HepG2 (cell line): ENCODE data around the gene CSTB. TPM values are rescaled to one million over a fixed set of nuclear protein-coding genes. Genes with fewer than 3 reads are reported as not detected.

Experiments used
- BORCS8-MEF2B ChIP-seq: sonication (generic); formaldehyde crosslinking; IDR thresholded peaks from 2 replicates; pipeline ENCODE4 v1.8.0; 2022; ENCODE audit warnings: mild to moderate bottlenecking, missing genetic modification reagents
- DRAP1 ChIP-seq: IDR thresholded peaks from 2 replicates; pipeline ENCODE4 v1.6.1; 2016; ENCODE audit warnings: missing genetic modification reagents, missing compliant biosample characterization
- EP300 ChIP-seq, 3 experiments: sonication (generic) in 1 of 3; formaldehyde crosslinking in 1 of 3; IDR thresholded peaks; 2 replicates each; pipeline versions ENCODE4 v1.5.1 to v1.6.1; 2011 to 2020; ENCODE audit warnings: low read depth in 2 of 3, low read length in 2 of 3, borderline replicate concordance in 1 of 3, improper control_type of control experiment in 1 of 3, mild to moderate bottlenecking in 1 of 3, missing genetic modification reagents in 1 of 3, moderate library complexity in 1 of 3
- HMGA1 ChIP-seq: sonication (generic); formaldehyde crosslinking; conservative IDR thresholded peaks from 2 replicates; pipeline ENCODE4 v1.4.0; 2020; ENCODE audit warnings: missing genetic modification reagents
- KAT8 ChIP-seq: IDR thresholded peaks from 2 replicates; pipeline ENCODE4 v1.6.1; 2016; ENCODE audit warnings: missing genetic modification reagents, missing compliant biosample characterization
- MIXL1 ChIP-seq: IDR thresholded peaks from 2 replicates; pipeline ENCODE4 v1.6.1; 2016
- NAIF1 ChIP-seq: sonication (generic); formaldehyde crosslinking; IDR thresholded peaks from 2 replicates; pipeline ENCODE4 v1.5.0; 2020; ENCODE audit warnings: mild to moderate bottlenecking, missing genetic modification reagents, borderline replicate concordance
- PHF5A ChIP-seq: IDR thresholded peaks from one replicate; pipeline ENCODE4 v1.6.1; 2018; ENCODE audit warnings: low read depth, missing genetic modification reagents; ENCODE audit not compliant: unreplicated experiment
- RFX1 ChIP-seq: fragments of 450-650 bp; IDR thresholded peaks from 2 replicates; pipeline ENCODE4 v1.6.1; 2017
- SKI ChIP-seq: fragments of 450-650 bp; IDR thresholded peaks from one replicate; pipeline ENCODE4 v1.6.1; 2018; ENCODE audit warnings: mild to moderate bottlenecking; ENCODE audit not compliant: partially characterized antibody
- SNAI1 ChIP-seq: sonication (generic); formaldehyde crosslinking; IDR thresholded peaks from 2 replicates; pipeline ENCODE4 v1.5.0; 2020; ENCODE audit warnings: mild to moderate bottlenecking, missing genetic modification reagents, borderline replicate concordance
- TARDBP ChIP-seq: sonication (generic); formaldehyde crosslinking; IDR thresholded peaks from 2 replicates; pipeline ENCODE4 v1.8.0; 2022; ENCODE audit warnings: mild to moderate bottlenecking, missing genetic modification reagents
- TIGD3 ChIP-seq: sonication (generic); formaldehyde crosslinking; IDR thresholded peaks from 2 replicates; pipeline ENCODE4 v1.5.1; 2020; ENCODE audit warnings: mild to moderate bottlenecking, missing genetic modification reagents, borderline replicate concordance
- YY1 ChIP-seq: IDR thresholded peaks from 2 replicates; pipeline ENCODE4 v1.6.1; 2011; ENCODE audit warnings: low read length, low read depth, moderate library complexity, mild to moderate bottlenecking; ENCODE audit not compliant: insufficient read depth, insufficient replicate concordance
- ZBED4 ChIP-seq: sonication (generic); formaldehyde crosslinking; IDR thresholded peaks from 2 replicates; pipeline ENCODE4 v1.4.0; 2020; ENCODE audit warnings: missing genetic modification reagents, borderline replicate concordance
- ZBTB10 ChIP-seq: sonication (generic); formaldehyde crosslinking; IDR thresholded peaks from 2 replicates; pipeline ENCODE4 v1.4.0; 2020; ENCODE audit warnings: missing genetic modification reagents, borderline replicate concordance
- ZBTB7B ChIP-seq: sonication (generic); formaldehyde crosslinking; IDR thresholded peaks from 2 replicates; pipeline ENCODE4 v1.4.0; 2020; ENCODE audit warnings: missing genetic modification reagents
- ZNF160 ChIP-seq: sonication (generic); formaldehyde crosslinking; IDR thresholded peaks from 2 replicates; pipeline ENCODE4 v1.8.0; 2022; ENCODE audit warnings: mild to moderate bottlenecking, inconsistent platforms, missing genetic modification reagents
- ZNF224 ChIP-seq: sonication (generic); formaldehyde crosslinking; IDR thresholded peaks from 2 replicates; pipeline ENCODE4 v1.5.0; 2020; ENCODE audit warnings: mild to moderate bottlenecking, missing genetic modification reagents
- ZNF30 ChIP-seq: sonication (generic); formaldehyde crosslinking; IDR thresholded peaks from 2 replicates; pipeline ENCODE4 v1.5.0; 2020; ENCODE audit warnings: mild to moderate bottlenecking, missing genetic modification reagents
- ZNF619 ChIP-seq: sonication (generic); formaldehyde crosslinking; IDR thresholded peaks from 2 replicates; pipeline ENCODE4 v1.4.0; 2020; ENCODE audit warnings: mild to moderate bottlenecking, missing genetic modification reagents
- ZNF7 ChIP-seq: IDR thresholded peaks from 2 replicates; pipeline ENCODE4 v1.6.1; 2016; ENCODE audit warnings: missing biosample characterization, missing genetic modification reagents
- ZNF776 ChIP-seq: sonication (generic); formaldehyde crosslinking; IDR thresholded peaks from 2 replicates; pipeline ENCODE4 v1.4.0; 2020; ENCODE audit warnings: mild to moderate bottlenecking, missing genetic modification reagents
- polyA plus RNA-seq, 8 experiments: library from polyadenylated mRNA; depleted of rRNA in 3 of 8; stranded (reverse) in 7 of 8; unstranded in 1 of 8; fragments of >200 nt; fragmentation: Illumina TruSeq in 4 of 8; extraction: Trizol in 4 of 8; gene quantifications; 2 replicates each; pipeline versions ENCODE4 v1.2.1 to v1.2.3, GENCODE V29; 2011 to 2016; ENCODE audit warnings: low read depth in 4 of 8, missing spikeins in 1 of 8, mixed read lengths in 1 of 8; ENCODE audit not compliant: insufficient read depth in 1 of 8
- total RNA-seq, 5 experiments: library from RNA; depleted of rRNA; stranded (reverse); fragments of >200 nt; fragmentation: Illumina TruSeq; extraction: Trizol; gene quantifications; 2 replicates each; pipeline ENCODE4 v1.2.3, GENCODE V29; 2016; ENCODE audit warnings: low read depth in 1 of 5

The CSTB gene
- total and polyA plus RNA-seq, 2 of the 13 experiments (the other 11 are each of a cell fraction or from before 2014, with no cell fraction given): 11.7 to 94.1 TPM

- TF ChIP-seq ZBED4 (CRISPR knock-in tag): no peak
- no peak for TF ChIP-seq SNAI1 (CRISPR knock-in tag)
- TF ChIP-seq KAT8 (CRISPR knock-in tag): no peak
- TF ChIP-seq NAIF1 (CRISPR knock-in tag): 0 out of 2 replicates have a peak, but pooled peaks have one; percentile 19
- TF ChIP-seq HMGA1 (CRISPR knock-in tag): no peak
- no peak for TF ChIP-seq YY1
- no peak for TF ChIP-seq ZBTB10 (CRISPR knock-in tag)
- TF ChIP-seq RFX1: no peak
- TF ChIP-seq ZNF619 (CRISPR knock-in tag): no peak
- no peak for TF ChIP-seq BORCS8-MEF2B
- TF ChIP-seq MIXL1: 0 out of 2 replicates have a peak, but pooled peaks have one; percentile 19
- TF ChIP-seq TIGD3 (CRISPR knock-in tag): no peak
- no peak for TF ChIP-seq ZNF224 (CRISPR knock-in tag)
- no peak for TF ChIP-seq DRAP1 (CRISPR knock-in tag)
- no peak for TF ChIP-seq ZNF160 (CRISPR knock-in tag)
- no peak for TF ChIP-seq ZNF30
- no peak for TF ChIP-seq EP300 (IDR thresholded peaks at IDR 0.05; ENCODE audit: low read depth in 2 of 2, low read length in 2 of 2)
- TF ChIP-seq EP300 (CRISPR knock-in tag; IDR thresholded peaks at IDR 0.05; ENCODE audit: borderline replicate concordance): 0 out of 2 replicates have a peak, but pooled peaks have one; percentile 19
- TF ChIP-seq ZNF776 (CRISPR knock-in tag): no peak
- TF ChIP-seq TARDBP (CRISPR knock-in tag): peak; percentile 82
- TF ChIP-seq ZBTB7B (CRISPR knock-in tag): 0 out of 2 replicates have a peak, but pooled peaks have one; percentile 31
- TF ChIP-seq SKI: peak; percentile 65
- TF ChIP-seq ZNF7 (CRISPR knock-in tag): peak; percentile 87
- TF ChIP-seq PHF5A: no peak
Observed at GRCh38 chr21:43727519-43728153, 48.5 kb downstream of the CSTB start (continued).
